GM12891 (cell line): Measurements from ENCODE around the gene BICC1.

ENCODE experiments used
- POLR2A ChIP-seq: IDR thresholded peaks from 2 replicates; pipeline ENCODE4 v1.6.1; 2011; ENCODE audit warnings: low read depth, low read length, control low read depth
- POLR2AphosphoS5 ChIP-seq: IDR thresholded peaks from 2 replicates; pipeline ENCODE4 v1.6.1; 2011; ENCODE audit warnings: low read depth, low read length, control low read depth
- TAF1 ChIP-seq: IDR thresholded peaks from 2 replicates; pipeline ENCODE4 v1.6.1; 2011; ENCODE audit warnings: low read depth, low read length, control low read depth

GRCh38 chr10:58477122-58477521 is 35.5 kb upstream of the BICC1 start:
- TF ChIP-seq TAF1 = no peak
- TF ChIP-seq POLR2A = no peak
- no peak for TF ChIP-seq POLR2AphosphoS5
